OCI-LY7 (cell line): ENCODE measurements around the gene RNF166. TPM values are rescaled to one million over a fixed set of nuclear protein-coding genes. Genes with fewer than 3 reads are reported as not detected.

Source experiments
- BruUV-seq: library from RNA; stranded (reverse); fragments of 400-500 nt; replicated peaks from 2 replicates; lab custom pipeline; 2021; lab: Mats Ljungman, UMichigan
- CTCF ChIA-PET: fragments of 300-600 bp; sonication (Branson Sonifier 250); formaldehyde crosslinking; loops from one replicate; lab custom pipeline; 2022; ENCODE audit warnings: antibody characterized with exemption; ENCODE audit not compliant: unreplicated experiment; lab: Charles Lee
- POLR2A ChIA-PET: fragments of 300-600 bp; sonication (Branson Sonifier 250); formaldehyde crosslinking; loops from one replicate; lab custom pipeline; 2022; ENCODE audit warnings: antibody characterized with exemption; lab: Charles Lee
- DNase-seq: peaks from one replicate; pipeline ENCODE4 v3.0.0-alpha.2; 2015; ENCODE audit warnings: low spot score
- H2AFZ ChIP-seq: fragments of 200-600 bp; sonication (generic), shearing (Covaris generic); 2 replicates; pipeline ENCODE4 v1.6.1; 2014; ENCODE audit warnings: mild to moderate bottlenecking, antibody characterized with exemption, low read length, moderate library complexity
- H3K27ac ChIP-seq: fragments of 200-600 bp; sonication (generic); 2 replicates; pipeline ENCODE4 v1.5.1; 2014; ENCODE audit warnings: mixed run types, low read depth, mild to moderate bottlenecking, moderate library complexity, low read length, inconsistent platforms; ENCODE audit not compliant: poor library complexity, severe bottlenecking
- H3K36me3 ChIP-seq: fragments of 200-600 bp; sonication (generic); 2 replicates; pipeline ENCODE4 v1.6.1; 2014; ENCODE audit warnings: mild to moderate bottlenecking, antibody characterized with exemption, low read length, moderate library complexity, mixed read lengths; ENCODE audit not compliant: insufficient read depth
- H3K4me1 ChIP-seq: fragments of 200-600 bp; sonication (generic); 2 replicates; pipeline ENCODE4 v1.5.1; 2014; ENCODE audit warnings: mild to moderate bottlenecking, low read length; ENCODE audit not compliant: insufficient read depth, poor library complexity, severe bottlenecking
- H3K4me2 ChIP-seq: fragments of 200-600 bp; sonication (generic); 2 replicates; pipeline ENCODE4 v1.6.1; 2014; ENCODE audit warnings: mild to moderate bottlenecking, low read length
- H3K4me3 ChIP-seq: fragments of 200-600 bp; sonication (generic); 2 replicates; pipeline ENCODE4 v1.5.1; 2014; ENCODE audit warnings: mild to moderate bottlenecking, low read depth, low read length; ENCODE audit not compliant: poor library complexity, severe bottlenecking
- H3K79me2 ChIP-seq: fragments of 200-600 bp; sonication (generic); 2 replicates; pipeline ENCODE4 v1.6.1; 2016; ENCODE audit warnings: low read depth, mild to moderate bottlenecking, low read length, moderate library complexity, mixed read lengths; ENCODE audit not compliant: insufficient read depth
- H3K9me2 ChIP-seq: fragments of 200-600 bp; sonication (generic); 2 replicates; pipeline ENCODE4 v1.6.1; 2016; ENCODE audit warnings: mild to moderate bottlenecking, low read length, mixed read lengths; ENCODE audit not compliant: insufficient read depth
- H3K9me3 ChIP-seq: fragments of 200-600 bp; sonication (generic); 2 replicates; pipeline ENCODE4 v1.6.1; 2014; ENCODE audit warnings: mild to moderate bottlenecking, mixed run types, low read length, mixed read lengths
- H4K20me1 ChIP-seq: fragments of 200-600 bp; sonication (generic); 2 replicates; pipeline ENCODE4 v1.6.1; 2014; ENCODE audit warnings: mild to moderate bottlenecking, antibody characterized with exemption, low read length, moderate library complexity, mixed read lengths; ENCODE audit not compliant: insufficient read depth
- CTCF ChIP-seq: fragments of 200-600 bp; sonication (generic); conservative IDR thresholded peaks from 2 replicates; pipeline ENCODE4 v1.5.1; 2014; ENCODE audit warnings: mild to moderate bottlenecking, antibody characterized with exemption, low read length, moderate library complexity, mixed read lengths
- EZH2phosphoT487 ChIP-seq: fragments of 200-600 bp; sonication (generic); IDR thresholded peaks from 2 replicates; pipeline ENCODE4 v1.6.1; 2018; ENCODE audit warnings: low read depth, borderline replicate concordance, mild to moderate bottlenecking, mixed run types, antibody characterized with exemption, low read length, moderate library complexity, mixed read lengths
- intact Hi-C: fragments of 100-400 bp; cut with micrococcal nuclease; formaldehyde crosslinking; loops from one replicate; pipeline ENCODE4 v1.10.0; 2022; ENCODE audit not compliant: unreplicated experiment
- total RNA-seq, 2 experiments: library from RNA; depleted of rRNA in 1 of 2; stranded (reverse); fragments of >200 nt in 1 of 2; shearing (Covaris generic) in 1 of 2; gene quantifications; 2 replicates each; pipeline ENCODE4 v1.2.3, GENCODE V29; 2014 to 2022

The RNF166 gene
- total RNA-seq, 2 experiments from 2014 or later: 52.4 to 56.2 TPM

- peaks cover 19% of the 10 kb centered on the region; the same call in 1 of the 2 replicates for H3K79me2 ChIP-seq
- POLR2A ChIA-PET: no interaction called here
- peak overlapping the region; percentile 18; the same call in 1 of the 2 replicates for H2AFZ ChIP-seq
- peaks cover 45% of the 10 kb centered on the region for H3K4me1 ChIP-seq
- H3K4me2 ChIP-seq: peak overlapping the region; percentile 88
- TF ChIP-seq CTCF (no peak), EZH2phosphoT487 (no peak)
- no TSS peak for BruUV-seq
- no peaks in the 10 kb centered on the region for H4K20me1 ChIP-seq
- peaks cover 4% of the 10 kb centered on the region; the same call in 1 of the 2 replicates for H3K36me3 ChIP-seq
- CTCF ChIA-PET: interaction anchor here (1.5 kb wide), 1 partner anchor 31 kb away, joined by 3 read pairs; no protein-coding TSS in a partner anchor
- peak; percentile 35 for DNase-seq
- no peaks in the 10 kb centered on the region for H3K9me2 ChIP-seq
- peak overlapping the region; percentile 89 for H3K4me3 ChIP-seq
- H3K9me3 ChIP-seq: no peaks in the 10 kb centered on the region
- intact Hi-C loops: loop anchor here (2.0 kb wide), 1 partner anchor 76 kb away; no protein-coding TSS in a partner anchor
- peak overlapping the region; percentile 9 for H3K27ac ChIP-seq
Observed at GRCh38 chr16:88706965-88707826, 988 bp upstream of the RNF166 start.

- H3K9me3 ChIP-seq: no peaks in the 10 kb centered on the region
- no peaks in the 10 kb centered on the region for H3K9me2 ChIP-seq
- intact Hi-C loops: loop anchor here (2.0 kb wide), 1 partner anchor 77 kb away; no protein-coding TSS in a partner anchor
- peak overlapping the region; percentile 89 for H3K4me3 ChIP-seq
- ChIA-PET CTCF (no interaction called here), POLR2A (no interaction called here)
- peak; percentile 24 for DNase-seq
- H3K27ac ChIP-seq: peak overlapping the region; percentile 71
- no peak overlapping the region for H2AFZ ChIP-seq
- H3K4me2 ChIP-seq: peak overlapping the region; percentile 79
- no TSS peak for BruUV-seq
- H4K20me1 ChIP-seq: no peaks in the 10 kb centered on the region
- peaks cover 59% of the 10 kb centered on the region for H3K4me1 ChIP-seq
- TF ChIP-seq CTCF: no peak
- no peak for TF ChIP-seq EZH2phosphoT487
- peaks cover 26% of the 10 kb centered on the region; the same call in 1 of the 2 replicates for H3K79me2 ChIP-seq
- H3K36me3 ChIP-seq: no peaks in the 10 kb centered on the region; the same call in 1 of the 2 replicates
Observed at GRCh38 chr16:88705801-88706228, 393 bp downstream of the RNF166 start.
